GM12801 (cell line): ENCODE measurements around the gene BAIAP2.

Experiments
- TF ChIP-seq, protein P1 (sequence below): IDR thresholded peaks from one replicate; pipeline ENCODE4 v1.5.1; 2011; ENCODE audit warnings: control low read depth; ENCODE audit not compliant: insufficient read length; ENCODE audit errors: extremely low read depth

BAIAP2 gene

DNA sequence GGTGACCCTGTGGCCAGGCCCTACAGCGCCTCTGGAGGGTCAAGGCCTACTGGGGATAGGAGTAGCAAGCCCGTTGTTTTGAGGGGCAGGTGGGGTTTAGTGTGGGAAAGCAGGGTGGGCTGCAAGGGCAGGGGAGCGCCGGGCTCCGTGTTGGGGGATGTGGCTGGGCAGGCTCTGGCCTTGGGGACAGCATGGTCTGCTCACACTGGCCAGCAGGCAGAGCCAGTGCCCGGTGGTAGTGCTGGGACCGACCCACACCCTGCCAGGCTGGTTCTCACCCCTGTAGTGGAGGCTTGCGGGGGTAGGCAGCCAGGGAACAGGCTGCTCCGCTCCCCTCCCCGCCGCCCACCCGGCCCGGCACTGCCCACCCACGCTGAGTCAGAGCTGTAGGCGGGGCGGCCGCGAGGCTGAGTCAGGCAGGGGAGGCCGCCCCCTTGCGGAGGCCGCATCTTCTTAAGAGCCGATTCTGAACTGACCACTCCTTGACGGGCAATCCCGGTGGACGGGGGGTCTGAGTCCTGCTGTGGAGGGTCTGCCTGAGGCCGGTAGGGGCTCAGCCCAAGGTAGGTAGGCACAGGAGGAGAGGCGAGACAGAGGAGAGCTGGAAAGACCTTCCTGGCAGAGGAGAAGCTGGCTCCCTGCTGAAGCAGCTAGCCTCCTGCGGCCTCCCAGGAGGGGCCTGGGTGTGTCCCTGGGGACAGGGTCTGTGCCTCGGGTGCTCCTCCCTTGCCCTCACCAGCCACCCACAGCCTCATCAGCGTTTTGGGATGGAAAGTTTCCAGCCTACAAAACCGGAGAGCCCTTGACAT lies 62.4 kb downstream of the BAIAP2 start:
- TF ChIP-seq, protein P1, sequence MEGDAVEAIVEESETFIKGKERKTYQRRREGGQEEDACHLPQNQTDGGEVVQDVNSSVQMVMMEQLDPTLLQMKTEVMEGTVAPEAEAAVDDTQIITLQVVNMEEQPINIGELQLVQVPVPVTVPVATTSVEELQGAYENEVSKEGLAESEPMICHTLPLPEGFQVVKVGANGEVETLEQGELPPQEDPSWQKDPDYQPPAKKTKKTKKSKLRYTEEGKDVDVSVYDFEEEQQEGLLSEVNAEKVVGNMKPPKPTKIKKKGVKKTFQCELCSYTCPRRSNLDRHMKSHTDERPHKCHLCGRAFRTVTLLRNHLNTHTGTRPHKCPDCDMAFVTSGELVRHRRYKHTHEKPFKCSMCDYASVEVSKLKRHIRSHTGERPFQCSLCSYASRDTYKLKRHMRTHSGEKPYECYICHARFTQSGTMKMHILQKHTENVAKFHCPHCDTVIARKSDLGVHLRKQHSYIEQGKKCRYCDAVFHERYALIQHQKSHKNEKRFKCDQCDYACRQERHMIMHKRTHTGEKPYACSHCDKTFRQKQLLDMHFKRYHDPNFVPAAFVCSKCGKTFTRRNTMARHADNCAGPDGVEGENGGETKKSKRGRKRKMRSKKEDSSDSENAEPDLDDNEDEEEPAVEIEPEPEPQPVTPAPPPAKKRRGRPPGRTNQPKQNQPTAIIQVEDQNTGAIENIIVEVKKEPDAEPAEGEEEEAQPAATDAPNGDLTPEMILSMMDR: no peak

DNA sequence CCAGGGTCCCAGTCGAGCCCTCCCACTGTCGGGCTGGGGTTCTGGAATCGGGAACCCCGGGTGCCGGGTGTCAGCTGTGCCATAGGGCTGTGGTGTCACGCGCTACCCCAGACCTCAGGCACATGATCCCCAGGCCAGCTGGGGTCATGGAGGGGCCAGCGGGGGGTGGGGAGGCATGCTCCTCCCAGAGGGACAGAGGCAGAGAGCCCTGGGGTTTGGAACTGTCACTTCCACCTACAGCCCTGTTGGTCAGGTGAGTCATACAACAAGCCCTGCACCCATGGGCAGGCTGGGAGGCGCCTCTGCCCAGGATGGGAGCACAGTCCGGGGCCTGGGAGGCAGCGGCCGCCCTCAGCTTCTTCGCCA lies 63.0 kb downstream of the BAIAP2 start:
- TF ChIP-seq, protein P1: no peak

DNA sequence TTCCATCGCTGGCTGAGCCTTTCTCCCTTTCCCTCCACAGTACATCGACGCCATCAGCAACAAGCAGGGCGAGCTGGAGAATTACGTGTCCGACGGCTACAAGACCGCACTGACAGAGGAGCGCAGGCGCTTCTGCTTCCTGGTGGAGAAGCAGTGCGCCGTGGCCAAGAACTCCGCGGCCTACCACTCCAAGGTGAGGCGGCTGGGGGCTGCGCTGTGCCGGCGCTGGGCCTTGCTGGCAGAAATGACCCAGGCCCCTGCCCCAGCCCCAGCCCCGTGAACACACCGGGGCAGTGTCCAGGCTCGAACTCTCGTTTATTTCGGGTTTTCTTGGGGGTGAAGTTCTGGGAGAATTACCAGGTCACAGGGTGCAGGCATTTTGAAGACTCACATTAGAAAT lies 64.9 kb downstream of the BAIAP2 start:
- TF ChIP-seq, protein P1: no peak

DNA sequence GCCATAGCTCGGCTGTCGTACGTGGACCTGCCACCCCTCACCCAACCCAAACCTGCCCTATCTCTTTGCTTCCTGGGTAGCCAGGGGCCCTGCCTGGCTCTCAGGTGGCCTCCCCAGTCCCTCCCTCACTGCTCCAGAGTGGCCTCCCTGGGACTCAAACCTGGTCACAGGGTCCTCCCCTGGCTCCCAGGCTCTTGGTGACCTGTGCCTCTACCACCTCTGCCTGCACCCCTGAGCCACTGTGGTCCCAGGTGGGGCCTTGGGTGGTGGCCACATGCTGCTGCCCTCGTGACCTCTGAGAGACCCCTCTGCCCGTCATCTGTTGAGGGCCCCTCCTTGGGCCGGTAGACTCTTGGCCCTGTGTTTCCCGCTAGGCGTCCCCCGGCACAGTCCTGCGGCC lies 65.7 kb downstream of the BAIAP2 start:
- TF ChIP-seq, protein P1: no peak

DNA sequence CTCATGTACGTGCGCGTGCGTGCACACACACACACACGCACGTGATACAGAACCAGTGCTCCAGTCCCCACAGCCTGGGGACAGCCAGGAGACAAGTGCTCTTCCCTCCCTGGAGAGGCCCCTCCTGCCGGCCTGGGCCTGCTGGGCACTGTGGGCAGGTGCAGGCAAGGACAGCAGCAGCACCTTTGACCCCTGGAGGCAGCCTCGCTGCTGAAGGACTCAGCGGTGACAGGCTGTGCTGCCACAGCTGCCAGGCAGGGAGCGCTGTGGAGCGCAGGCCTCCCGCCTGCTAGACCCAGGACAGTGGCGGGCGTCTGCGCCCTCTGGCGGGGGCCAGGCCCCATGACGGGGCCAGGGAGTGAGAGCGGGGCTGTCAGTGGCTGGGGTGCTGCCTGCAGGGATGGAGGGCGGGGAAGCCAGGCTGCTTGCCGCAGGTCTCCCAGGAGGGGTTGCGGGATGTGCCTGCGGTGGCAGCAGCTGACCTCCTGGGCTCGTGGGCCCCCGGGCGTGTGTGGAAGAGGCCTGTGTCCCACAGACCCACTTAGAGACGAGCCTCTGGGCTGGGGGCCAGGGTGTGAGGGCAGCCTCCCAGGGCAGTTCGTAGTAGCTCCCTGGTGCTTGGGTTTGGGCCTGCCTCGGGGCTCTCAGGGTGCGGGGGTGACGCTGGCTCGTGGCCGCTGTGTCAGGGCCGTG lies 66.8 kb downstream of the BAIAP2 start:
- TF ChIP-seq, protein P1: peak; percentile 99

DNA sequence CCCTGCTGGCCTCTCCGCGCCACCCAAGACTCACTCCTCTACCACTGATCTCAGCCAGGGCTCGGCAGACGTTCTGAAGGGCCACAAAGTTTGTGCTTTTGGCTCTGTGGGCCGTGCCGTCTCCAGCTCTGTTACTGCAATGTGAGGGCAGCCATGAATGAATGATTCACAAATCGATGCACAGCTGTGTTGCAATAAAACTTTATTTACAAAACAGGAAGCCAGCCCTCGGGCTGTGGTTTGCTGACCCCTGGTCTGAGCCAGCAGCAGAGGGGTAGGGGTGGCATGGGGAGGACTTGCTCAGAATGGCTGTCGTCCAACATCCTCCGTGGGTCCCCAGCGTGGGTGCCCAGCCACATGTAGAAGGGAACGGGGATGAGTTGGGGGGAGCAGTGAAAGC lies 67.4 kb downstream of the BAIAP2 start:
- TF ChIP-seq, protein P1: no peak

DNA sequence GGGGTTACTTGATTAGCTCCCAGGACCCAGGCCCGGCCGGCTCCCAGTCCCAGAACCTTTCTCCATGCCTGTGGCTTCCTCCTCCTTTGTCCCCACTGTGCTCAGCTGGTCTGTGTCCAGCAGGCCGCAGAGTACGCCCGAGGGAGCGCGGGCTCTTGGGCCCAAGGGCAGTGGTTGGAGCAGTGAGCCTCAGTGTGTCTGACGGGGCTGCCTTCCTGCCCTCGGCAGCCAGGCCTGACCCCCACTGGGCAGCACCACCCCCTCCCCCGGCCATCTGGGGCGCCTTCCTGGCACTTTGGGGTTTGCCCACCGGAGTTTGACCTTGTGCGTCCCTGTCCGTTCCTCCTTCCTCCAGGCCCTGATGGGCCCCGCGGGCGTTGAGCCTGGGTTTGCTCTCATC lies 67.9 kb downstream of the BAIAP2 start:
- TF ChIP-seq, protein P1: no peak
